ENCODE measurements around the gene ZNF785.

Gene ZNF785

DNA sequence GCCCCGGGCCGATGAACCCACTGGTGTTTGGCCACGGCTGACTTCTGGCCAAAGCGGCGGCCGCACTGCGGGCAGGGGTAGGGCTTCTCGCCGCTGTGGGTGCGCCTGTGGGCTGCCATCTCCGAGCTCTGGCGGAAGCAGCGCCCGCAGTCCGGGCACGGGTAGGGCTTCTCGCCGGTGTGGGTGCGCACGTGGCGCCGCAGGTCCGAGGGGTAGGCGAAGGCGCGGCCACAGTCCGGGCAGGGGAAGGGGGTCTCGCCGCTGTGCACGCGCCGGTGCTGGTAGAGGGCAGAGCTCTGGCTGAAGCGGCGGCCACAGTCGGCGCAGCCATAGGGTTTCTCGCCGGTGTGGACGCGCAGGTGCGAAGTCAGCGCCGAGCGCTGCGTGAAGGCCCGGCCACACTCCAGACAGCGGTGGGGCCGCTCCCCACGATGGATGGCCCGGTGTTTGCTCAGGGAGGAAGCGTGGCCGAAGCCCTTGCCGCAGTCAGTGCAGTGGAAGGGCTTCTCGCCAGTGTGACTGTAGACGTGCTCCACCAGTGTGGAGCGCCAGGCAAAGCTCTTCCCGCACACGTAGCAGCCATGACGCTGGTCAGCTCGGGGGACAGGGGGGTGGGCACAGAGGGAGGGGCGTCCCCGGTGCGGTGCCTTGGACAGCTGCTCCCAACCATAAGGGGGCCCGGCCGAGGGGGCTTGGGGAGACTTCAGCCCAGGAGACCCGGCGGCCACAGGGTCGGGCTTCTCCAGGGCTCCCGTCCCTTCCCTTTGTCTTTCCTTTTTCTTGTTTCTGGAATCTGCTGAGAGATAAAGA is 30.0 kb downstream of the ZNF785 start:
- no peak overlapping the region for H3K4me3 ChIP-seq (ENCODE audit: low read depth in 1 of 2, low read length in 1 of 2)

DNA sequence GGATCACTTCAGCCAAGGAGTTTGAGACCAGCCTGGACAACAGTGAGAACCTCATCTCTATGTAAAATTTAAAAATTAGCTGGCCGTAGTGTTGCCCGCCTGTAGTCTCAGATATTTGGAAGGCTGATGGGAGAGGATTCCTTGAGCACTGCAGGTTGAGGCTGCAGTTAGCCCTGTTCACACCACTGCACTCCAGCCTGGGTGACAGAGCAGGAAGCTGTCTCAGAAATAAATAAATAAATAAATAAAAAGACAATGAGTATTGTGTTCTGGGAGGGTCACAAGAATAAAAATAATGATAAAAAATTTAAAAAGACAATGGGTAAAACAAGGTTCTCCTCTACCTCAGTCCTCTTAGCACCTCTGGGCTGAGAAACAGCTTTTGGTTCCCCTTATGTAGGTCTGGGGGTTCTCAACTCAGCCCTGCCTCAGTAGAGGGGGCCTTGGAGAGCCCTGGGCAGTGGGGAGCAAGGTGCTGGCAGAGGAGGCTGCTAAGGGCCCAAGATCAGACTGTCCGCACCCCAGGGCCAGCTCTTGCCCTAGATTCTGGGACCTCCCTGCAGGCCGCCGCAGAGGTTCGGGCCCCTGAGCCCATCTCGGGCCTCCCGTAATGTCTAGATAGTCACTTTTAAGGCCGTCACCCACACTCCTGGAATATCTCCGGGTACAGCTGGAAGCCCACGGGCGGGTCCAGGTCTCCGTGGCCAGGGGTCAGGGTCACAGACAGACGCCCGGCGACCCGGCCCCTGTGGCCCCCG is 30.8 kb downstream of the ZNF785 start:
- Histone ChIP-seq H3K36me3 (peaks cover 15% of the 10 kb centered on the region), H3K27me3 (no peaks in the 10 kb centered on the region), H3K4me3 (ENCODE audit: low read depth in 1 of 2, low read length in 1 of 2) (no peak overlapping the region), H3K27ac (no peak overlapping the region), H3K9me3 (no peaks in the 10 kb centered on the region), H3K4me1 (ENCODE audit: control insufficient read depth in 1 of 2, insufficient read depth in 1 of 2, low read depth in 1 of 2, low read length in 1 of 2) (peaks cover 21 to 22% of the 10 kb centered on the region in 2 experiments)
- TF ChIP-seq, protein P1, sequence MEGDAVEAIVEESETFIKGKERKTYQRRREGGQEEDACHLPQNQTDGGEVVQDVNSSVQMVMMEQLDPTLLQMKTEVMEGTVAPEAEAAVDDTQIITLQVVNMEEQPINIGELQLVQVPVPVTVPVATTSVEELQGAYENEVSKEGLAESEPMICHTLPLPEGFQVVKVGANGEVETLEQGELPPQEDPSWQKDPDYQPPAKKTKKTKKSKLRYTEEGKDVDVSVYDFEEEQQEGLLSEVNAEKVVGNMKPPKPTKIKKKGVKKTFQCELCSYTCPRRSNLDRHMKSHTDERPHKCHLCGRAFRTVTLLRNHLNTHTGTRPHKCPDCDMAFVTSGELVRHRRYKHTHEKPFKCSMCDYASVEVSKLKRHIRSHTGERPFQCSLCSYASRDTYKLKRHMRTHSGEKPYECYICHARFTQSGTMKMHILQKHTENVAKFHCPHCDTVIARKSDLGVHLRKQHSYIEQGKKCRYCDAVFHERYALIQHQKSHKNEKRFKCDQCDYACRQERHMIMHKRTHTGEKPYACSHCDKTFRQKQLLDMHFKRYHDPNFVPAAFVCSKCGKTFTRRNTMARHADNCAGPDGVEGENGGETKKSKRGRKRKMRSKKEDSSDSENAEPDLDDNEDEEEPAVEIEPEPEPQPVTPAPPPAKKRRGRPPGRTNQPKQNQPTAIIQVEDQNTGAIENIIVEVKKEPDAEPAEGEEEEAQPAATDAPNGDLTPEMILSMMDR (IDR thresholded peaks at IDR 0.05) = no peak

More for the DNA sequence above, 30.0 kb downstream of the ZNF785 start:
- Histone ChIP-seq H3K27me3 (no peaks in the 10 kb centered on the region), H3K9me3 (no peaks in the 10 kb centered on the region), H3K36me3 (peaks cover 15% of the 10 kb centered on the region), H3K27ac (no peak overlapping the region), H3K4me1 (ENCODE audit: control insufficient read depth in 1 of 2, insufficient read depth in 1 of 2, low read depth in 1 of 2, low read length in 1 of 2) (peaks cover 21 to 22% of the 10 kb centered on the region in 2 experiments)
- TF ChIP-seq, protein P1 (IDR thresholded peaks at IDR 0.05) = no peak

DNA sequence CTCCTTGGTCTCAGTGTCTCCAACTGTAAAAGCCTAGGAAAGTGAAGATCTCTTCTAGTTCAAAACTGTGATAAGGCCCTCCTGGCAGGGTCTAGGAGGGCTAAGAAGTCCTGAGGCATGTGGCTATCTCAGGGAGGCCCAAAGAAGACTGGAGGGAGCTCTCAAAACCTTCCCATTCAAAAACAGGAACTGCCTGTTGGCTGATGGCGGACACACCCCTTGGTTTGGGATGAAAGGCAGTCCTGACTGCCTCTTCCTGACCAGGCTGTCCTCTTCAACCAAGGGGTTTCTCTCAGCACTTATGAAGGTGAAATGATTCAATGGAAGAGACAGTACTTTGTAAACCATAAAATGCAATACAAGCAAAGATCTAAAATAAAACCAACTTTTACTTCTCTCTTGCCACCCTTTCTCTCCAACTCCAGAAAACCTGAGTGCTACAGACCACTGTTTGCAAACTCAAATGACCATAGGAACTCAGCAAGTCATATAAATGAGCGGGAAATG is 32.1 kb downstream of the ZNF785 start:
- H3K4me1 ChIP-seq (ENCODE audit: control insufficient read depth in 1 of 2, insufficient read depth in 1 of 2, low read depth in 1 of 2, low read length in 1 of 2) = peaks cover 17% of the 10 kb centered on the region in 2 experiments
- H3K9me3 ChIP-seq = no peaks in the 10 kb centered on the region
- TF ChIP-seq, protein P1 (IDR thresholded peaks at IDR 0.05) = no peak
- H3K4me3 ChIP-seq (ENCODE audit: low read depth in 1 of 2, low read length in 1 of 2) = no peak overlapping the region
- H3K27me3 ChIP-seq = no peaks in the 10 kb centered on the region
- peaks cover 15% of the 10 kb centered on the region for H3K36me3 ChIP-seq
- H3K27ac ChIP-seq = peak overlapping the region; percentile 26

DNA sequence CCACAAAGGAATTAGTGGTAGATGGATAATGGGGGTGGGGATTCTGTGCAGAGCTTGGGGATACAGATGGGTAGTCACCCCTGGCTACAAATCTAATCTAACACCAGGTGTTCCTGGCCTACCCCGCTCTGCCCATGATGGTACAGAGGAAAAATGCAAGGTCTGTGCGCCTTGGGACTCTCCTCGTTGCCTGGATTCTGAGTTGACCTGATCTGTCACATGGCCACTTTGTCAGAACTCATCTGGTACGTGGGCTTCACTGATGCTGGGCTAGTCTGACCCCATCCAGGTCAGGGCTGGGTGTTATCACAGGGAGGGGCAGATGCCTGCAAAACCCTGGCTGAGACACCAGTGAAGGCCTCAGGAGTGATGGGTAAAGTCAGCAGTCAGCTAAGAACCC is 32.5 kb downstream of the ZNF785 start:
- H3K9me3 ChIP-seq = no peaks in the 10 kb centered on the region
- peak overlapping the region; percentile 26 for H3K27ac ChIP-seq
- peaks cover 15% of the 10 kb centered on the region for H3K36me3 ChIP-seq
- H3K27me3 ChIP-seq = no peaks in the 10 kb centered on the region
- TF ChIP-seq, protein P1 (IDR thresholded peaks at IDR 0.05) = no peak
- H3K4me3 ChIP-seq (ENCODE audit: low read depth in 1 of 2, low read length in 1 of 2) = no peak overlapping the region
- H3K4me1 ChIP-seq (ENCODE audit: control insufficient read depth in 1 of 2, insufficient read depth in 1 of 2, low read depth in 1 of 2, low read length in 1 of 2) = peaks cover 16 to 17% of the 10 kb centered on the region in 2 experiments

DNA sequence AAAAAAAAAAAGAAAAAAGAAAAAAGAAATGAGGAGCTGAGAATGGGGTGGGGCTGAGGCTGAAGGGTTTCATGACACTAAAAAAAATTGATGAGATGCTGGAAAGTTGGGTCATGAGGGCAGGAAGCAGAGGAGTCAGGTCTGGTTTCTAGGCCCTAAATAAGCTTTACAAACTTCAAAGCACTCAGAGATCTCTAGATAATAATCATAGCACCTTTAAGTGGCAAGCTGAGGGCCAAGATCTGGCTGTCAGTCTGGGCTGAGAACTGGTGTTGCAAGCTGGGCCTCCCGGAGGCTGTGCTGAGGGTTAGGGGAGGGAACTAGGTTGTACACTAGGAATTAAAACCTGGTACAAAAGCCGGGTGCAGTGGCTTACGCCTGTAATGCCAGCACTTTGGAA is 33.7 kb downstream of the ZNF785 start:
- Histone ChIP-seq H3K27ac (no peak overlapping the region), H3K9me3 (no peaks in the 10 kb centered on the region), H3K36me3 (peaks cover 15% of the 10 kb centered on the region), H3K27me3 (no peaks in the 10 kb centered on the region), H3K4me1 (ENCODE audit: control insufficient read depth in 1 of 2, insufficient read depth in 1 of 2, low read depth in 1 of 2, low read length in 1 of 2) (peaks cover 8% of the 10 kb centered on the region in 2 experiments), H3K4me3 (ENCODE audit: low read depth in 1 of 2, low read length in 1 of 2) (no peak overlapping the region)
- TF ChIP-seq, protein P1 (IDR thresholded peaks at IDR 0.05) = no peak

Measured in neutrophil (primary cell).